GM21447 (cell line): ENCODE measurements around the gene MMS19.
"Not testable (repeated sequence)": the region's sequence is repeated elsewhere in the genome, so short reads cannot be mapped to it uniquely, and the experiment has no call there.

Experiments
- ATAC-seq: cut with Tn5 transposase; IDR thresholded peaks from one replicate; pipeline ENCODE4 v1.9.1; 2021; ENCODE audit not compliant: unreplicated experiment

MMS19 gene

GRCh38 chr10:97498076-97498840 lies at the start of gene MMS19:
Gene MMS19, minus strand, starts transcription at chr10:97498422. Its CDS starts 38 bp downstream, at chr10:97498384.
- ATAC-seq: peak; percentile 89

- no peak for ATAC-seq
Measured at GRCh38 chr10:97547962-97548361, 49.7 kb upstream of the MMS19 start.

GRCh38 chr10:97547271-97547600 lies 49.0 kb upstream of the MMS19 start:
- no peak for ATAC-seq

GRCh38 chr10:97546456-97547270 lies 48.4 kb upstream of the MMS19 start:
- ATAC-seq: no peak

GRCh38 chr10:97543025-97543546 lies 44.9 kb upstream of the MMS19 start:
- no peak for ATAC-seq

GRCh38 chr10:97542169-97543024 lies 44.2 kb upstream of the MMS19 start:
- ATAC-seq: no peak

GRCh38 chr10:97540669-97541500 lies 42.7 kb upstream of the MMS19 start:
- no peak for ATAC-seq

GRCh38 chr10:97539523-97540200 lies 41.4 kb upstream of the MMS19 start:
- ATAC-seq: no peak

GRCh38 chr10:97538839-97539238 lies 40.6 kb upstream of the MMS19 start:
- ATAC-seq: no peak

- no peak for ATAC-seq
Measured at GRCh38 chr10:97538411-97538810, 40.2 kb upstream of the MMS19 start.

GRCh38 chr10:97537186-97537869 lies 39.1 kb upstream of the MMS19 start:
- ATAC-seq: no peak

- no peak for ATAC-seq
Measured at GRCh38 chr10:97534746-97535367, 36.6 kb upstream of the MMS19 start.

- no peak for ATAC-seq
Measured at GRCh38 chr10:97533888-97534287, 35.7 kb upstream of the MMS19 start.

- no peak for ATAC-seq
Measured at GRCh38 chr10:97532935-97533671, 34.9 kb upstream of the MMS19 start.

- ATAC-seq: no peak
Measured at GRCh38 chr10:97531401-97531986, 33.3 kb upstream of the MMS19 start.

- ATAC-seq: no peak
Measured at GRCh38 chr10:97529685-97530465, 31.7 kb upstream of the MMS19 start.

- not testable (repeated sequence) for ATAC-seq
Measured at GRCh38 chr10:97528876-97529275, 30.7 kb upstream of the MMS19 start.
